ENCODE measurements around the gene TNFRSF4.

Gene TNFRSF4

DNA sequence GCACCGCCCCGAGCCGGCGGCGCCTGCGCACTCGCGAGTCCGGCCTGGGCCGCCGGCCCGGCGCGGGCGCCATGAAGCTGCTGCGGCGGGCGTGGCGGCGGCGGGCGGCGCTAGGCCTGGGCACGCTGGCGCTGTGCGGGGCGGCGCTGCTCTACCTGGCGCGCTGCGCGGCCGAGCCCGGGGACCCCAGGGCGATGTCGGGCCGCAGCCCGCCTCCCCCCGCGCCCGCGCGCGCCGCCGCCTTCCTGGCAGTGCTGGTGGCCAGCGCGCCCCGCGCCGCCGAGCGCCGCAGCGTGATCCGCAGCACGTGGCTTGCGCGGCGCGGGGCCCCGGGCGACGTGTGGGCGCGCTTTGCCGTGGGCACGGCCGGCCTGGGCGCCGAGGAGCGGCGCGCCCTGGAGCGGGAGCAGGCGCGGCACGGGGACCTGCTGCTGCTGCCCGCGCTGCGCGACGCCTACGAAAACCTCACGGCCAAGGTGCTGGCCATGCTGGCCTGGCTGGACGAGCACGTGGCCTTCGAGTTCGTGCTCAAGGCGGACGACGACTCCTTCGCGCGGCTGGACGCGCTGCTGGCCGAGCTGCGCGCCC is 18.3 kb upstream of the TNFRSF4 start, which contains the start of gene B3GALT6:
TSS of gene B3GALT6 (plus strand) at position 30 of the 588 bp plus-strand sequence. CDS start at position 72, 42 bp downstream.
- DNase-seq = no peak

DNA sequence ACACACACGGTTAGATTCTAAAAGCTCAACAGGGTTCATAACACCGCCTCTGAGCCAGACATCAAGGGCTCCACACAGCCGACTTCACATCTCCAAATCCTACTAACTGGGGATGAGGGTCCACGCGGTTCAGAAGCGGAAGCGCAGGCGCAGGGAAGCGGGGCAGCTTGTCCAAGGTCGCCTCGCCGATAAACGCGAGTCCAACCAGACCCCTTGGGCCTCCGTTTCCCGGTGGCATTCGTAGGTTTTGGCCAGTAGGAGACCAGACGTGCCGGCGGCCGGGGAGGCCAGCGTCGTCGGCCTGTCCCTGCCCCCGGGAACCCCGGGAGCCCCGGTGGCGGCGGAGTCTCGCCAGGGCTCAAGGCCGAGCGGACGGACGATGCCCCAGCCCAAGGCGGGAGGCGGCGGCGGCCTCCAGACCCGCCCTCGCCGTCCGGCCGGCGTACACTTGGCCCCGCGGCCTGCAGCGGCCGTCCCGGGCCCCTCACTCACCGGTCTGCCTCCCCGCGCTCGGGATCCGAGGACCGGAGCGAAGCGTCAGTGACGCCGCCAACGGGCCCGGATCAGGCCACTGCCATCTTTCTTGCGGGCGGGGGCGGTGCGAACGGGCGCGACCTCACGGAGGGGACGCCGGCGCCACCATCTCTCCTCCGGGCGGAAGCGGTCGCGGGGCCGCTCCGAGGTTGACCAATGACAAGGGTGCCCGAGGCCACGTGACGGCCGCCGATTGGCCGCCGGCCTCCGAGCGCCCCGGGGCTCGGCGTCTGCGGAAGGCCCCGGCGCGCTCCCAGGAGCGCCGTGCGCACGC is 17.7 kb upstream of the TNFRSF4 start, which contains the start of gene SDF4:
TSS of gene SDF4 (minus strand) at position 602 of the 808 bp plus-strand sequence. CDS start 3,229 bp downstream, outside the sequence.
- DNase-seq = peak; percentile 97

DNA sequence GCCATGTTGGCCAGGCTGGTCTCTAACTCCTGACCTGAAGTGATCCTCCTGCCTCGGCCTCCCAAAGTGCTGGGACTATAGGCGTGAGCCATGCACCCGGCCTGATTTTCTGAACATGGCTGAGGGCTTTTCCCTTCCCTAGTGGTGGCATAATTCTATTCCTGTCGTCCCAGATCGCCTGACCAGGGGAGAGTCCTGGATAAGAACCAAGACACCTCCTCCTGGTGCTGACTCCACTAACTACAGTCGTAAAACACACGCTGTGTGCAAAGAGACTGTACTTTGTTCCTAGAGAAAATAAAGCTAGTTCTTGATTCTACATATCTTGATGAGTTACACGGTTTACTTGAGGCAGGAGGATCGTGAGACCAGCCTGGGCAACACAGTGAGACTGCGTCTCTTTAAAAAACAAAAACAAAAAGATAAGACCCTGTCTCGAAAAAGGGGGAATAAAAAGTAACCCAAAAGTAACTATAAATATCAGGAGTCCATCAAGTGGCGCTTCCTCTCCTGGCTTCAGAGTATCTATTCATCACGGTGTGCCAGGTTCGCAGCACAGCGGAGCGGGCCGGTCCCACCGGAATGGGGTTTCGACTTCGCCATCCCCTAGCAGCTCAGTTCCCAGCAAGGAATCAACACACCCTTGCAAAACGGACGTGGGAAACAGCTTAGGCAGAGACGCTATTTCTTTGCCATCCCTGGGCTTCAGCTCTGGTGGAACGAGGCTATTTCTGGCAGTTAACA is 16.9 kb upstream of the TNFRSF4 start:
- DNase-seq = peak; percentile 66

DNA sequence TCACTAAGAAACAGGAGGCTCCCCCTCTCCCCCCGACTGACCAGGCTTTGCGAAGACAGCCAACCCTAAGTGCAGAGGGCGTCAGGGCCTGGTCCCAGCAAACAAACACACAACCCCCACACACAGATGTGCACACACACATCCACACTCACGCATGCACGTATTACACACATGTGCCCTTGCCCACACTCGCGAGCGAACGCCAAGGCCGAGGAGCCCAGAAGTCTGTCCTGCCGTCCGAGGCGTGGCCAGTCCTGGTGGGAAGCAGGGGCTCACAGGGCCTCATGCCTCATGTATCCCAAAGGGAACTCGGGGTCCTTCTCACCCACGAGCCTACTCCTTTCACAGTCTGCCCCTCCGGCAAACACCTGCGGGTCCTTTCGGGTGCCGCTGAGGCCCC is 15.8 kb upstream of the TNFRSF4 start:
- no peak for DNase-seq

DNA sequence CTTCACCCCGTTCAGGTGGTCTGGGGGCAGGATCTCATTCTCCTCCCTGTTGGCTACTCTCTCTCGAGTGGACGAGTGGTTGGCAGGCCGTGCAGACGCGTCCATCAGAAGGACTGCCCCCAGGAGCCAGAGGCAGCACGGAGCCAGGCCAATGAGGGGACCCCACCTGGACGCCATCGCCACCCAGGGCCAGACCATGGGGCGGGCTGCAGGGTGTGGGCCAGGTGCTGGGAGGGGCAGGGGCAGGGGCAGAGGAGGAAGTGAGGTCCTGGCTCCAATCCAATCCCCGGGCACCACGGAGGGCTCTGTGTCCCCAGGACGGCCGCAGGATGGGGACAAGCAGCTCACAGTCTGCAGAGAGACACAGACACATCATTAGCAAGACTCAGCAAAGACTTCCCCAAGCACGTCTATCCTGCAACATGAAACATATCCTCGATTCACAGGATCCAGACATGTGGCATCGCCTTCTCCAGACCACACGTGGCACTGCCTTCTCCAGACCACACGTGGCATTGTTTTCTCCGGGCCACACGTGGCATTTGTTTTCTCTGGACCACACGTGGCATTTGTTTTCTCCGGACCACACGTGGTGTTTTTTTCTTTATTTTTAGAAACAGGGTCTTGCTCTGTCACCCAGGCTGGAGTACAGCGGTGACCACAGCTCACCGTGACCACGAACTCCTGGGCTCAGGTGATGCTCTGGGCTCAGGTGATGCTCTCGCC is 14.8 kb upstream of the TNFRSF4 start:
- DNase-seq = no peak

DNA sequence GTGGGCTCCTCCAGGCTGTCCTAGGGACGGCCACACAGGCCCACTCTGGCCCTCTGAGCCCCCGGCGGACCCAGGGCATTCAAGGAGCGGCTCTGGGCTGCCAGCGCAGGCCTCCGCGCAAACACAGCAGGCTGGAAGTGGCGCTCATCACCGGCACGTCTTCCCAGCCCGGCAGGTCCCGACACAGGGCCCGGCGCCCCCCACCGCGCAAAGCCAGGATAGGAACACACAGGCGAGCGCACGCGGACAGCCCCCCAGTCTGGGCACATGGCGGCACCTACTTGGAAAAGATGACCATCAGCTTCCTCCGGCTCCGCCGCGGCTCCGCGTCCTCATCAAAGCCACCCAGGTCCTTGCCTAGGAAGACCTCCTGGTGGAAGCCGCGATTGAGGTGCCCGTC is 14.2 kb upstream of the TNFRSF4 start:
- DNase-seq = no peak

DNA sequence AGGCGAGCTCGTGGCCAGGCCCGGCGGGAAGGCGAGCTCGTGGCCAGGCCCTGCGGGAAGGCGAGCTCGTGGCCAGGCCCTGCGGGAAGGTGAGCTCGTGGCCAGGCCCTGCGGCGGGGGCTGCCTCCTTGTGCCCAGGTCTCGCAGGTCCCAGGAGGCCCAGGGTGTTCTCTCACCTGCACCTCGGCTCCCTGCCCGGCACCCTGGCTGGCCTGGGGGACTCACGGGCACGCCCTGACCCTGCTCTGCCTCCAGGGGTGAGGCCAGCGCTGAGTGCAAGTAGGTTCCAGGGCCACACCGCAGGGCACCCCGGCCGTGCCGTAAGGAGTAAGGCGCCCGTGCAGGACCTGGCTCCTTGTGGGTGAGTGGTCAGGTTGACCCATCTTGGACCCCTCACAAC is 13.4 kb upstream of the TNFRSF4 start:
- no peak for DNase-seq

DNA sequence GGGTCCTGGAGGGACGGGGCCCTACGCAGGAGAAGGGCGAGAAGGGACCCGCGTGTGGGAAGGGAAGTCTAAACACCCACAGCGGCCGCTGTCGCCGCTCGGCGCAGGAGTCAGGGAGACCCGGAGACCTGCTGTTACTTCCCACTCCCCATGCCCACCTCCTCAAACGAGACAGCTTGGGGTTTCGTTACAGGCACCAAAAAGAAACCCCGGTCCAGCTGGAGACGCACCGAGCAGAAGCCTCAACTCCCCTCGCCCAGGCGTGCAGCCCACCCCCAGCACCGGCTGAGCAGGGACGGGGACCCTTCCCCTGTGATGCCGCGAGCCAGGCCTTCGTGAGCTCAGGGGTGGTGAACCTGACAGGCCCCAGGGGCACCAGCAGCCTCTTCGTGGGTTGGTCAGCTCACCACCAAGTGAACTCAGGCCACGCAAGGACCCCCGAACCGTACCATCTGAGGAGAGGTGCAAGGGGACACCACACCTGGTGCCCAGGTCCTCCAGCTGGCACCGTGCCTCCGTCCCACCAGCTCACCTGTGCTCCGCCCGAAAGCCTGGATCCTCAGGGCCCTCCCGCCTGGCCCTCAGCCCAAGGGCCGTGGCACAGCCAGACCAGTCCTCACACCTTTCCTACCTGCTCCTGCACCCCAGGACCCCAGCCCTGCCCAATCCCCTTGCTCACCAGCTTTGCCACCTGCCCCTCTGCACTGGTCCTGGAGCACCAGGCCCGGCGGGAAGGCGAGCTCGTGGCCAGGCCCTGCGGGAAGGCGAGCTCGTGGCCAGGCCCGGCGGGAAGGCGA is 12.8 kb upstream of the TNFRSF4 start:
- DNase-seq = no peak

DNA sequence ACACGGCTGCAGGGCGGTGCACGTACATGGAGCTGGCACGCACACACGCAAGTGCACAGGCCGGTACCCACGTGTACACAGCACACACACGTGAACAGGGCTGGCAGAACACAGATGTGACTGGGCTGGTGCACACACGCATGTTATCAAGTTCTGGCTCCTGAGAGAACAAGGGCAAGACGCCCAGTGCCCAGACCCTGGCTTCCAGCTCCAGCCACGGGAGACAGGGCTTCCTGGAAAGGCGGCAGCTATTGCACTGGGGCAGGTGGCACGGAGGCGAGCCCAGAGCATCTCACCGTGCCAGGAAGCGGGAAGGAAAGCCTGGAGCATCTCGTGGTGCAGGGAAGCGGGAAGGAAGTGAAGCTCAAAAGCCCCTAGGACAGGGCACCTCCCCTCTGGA is 12.0 kb upstream of the TNFRSF4 start:
- DNase-seq = no peak

DNA sequence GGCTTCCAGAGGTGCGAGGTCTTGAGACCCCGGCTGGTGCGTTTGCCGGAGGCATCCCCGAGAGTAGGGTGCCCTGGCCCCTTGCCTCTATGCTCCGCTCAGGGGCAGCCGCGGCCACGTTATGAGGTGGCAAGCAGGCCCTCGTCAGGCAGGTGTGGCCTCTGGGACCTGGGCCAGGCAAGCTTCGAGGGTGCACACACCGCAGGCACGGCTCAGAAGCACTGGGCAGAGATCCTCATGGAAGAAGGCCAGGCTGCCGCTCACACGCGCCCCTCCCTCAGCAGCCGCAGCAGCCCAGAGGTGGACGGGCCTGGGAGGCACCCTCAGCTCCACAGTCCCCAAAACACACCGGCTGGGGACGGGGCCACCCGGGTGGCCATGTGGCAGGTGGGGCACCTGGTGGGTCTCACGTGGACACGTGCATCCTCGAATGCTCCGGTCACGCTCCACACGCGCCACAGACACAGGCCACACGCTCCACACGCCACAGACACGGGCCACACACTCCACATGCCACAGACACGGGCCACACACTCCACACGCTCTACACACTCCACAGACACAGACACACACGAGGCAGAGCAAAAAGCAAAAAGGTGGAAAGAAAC is 11.4 kb upstream of the TNFRSF4 start:
- no peak for DNase-seq

DNA sequence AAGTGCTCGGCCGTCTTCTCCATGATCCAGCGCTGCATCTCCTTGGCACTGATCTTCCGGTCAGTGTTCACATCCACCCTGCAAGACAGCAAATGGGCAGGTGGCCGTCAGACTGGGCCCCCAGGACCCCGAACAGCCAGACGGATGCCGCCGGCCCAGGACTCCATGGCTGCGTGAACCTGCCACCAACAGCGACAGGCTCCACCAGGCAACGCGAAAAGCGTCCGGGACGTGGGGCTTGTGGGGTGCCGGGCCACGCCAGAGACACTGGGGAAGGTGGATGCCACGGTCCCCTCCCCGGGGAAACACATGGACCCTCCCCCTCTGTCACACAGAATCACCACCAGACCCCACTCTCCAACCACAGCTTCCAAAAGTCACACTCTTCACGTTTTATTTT is 9.9 kb upstream of the TNFRSF4 start:
- no peak for DNase-seq

DNA sequence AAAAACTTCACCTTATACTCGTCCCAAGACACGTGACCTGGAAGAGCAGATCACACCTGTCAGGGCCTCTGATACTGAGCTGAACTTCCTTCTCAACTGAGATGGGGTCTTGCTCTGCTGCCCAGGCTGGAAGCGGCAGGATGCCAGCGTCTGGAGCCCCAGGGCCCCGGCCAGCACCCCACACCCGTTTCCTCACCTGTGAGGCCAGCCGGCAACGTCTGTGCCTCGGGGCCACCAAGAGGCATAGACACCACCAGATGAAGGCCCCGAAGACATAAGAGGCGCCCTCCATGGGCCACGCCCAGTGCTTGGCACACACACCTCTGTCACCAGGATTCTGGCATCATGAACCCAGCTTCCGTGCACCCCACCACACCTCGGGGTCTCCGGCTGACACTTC is 9.4 kb upstream of the TNFRSF4 start:
- DNase-seq = no peak

DNA sequence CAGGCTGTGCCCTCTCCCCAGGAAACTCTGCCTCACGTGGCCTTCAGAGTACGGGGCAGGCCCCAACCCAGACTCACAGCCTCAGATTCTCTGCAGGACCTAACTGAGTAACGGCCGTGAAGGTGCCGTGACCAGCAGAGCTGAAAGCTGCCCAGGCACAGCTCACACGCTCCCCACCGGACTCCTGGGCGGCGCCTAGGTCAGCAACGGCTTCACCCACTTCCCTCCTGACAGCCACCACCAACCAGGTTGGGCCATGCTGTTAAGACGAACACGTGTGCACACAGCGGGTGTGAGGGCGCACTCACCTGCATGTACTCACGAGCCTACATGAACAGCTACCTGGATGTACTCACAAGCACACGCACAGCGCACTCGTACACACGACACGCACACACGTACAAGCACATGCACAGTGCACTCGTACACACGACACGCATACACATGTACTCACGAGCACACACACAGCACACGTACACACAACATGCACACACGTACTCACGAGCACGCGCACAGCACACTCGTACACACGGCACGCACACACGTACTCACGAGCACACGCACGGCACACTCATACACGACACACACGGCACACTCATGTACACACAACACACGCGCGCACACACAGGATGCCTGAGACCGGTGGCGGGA is 8.7 kb upstream of the TNFRSF4 start:
- no peak for DNase-seq

DNA sequence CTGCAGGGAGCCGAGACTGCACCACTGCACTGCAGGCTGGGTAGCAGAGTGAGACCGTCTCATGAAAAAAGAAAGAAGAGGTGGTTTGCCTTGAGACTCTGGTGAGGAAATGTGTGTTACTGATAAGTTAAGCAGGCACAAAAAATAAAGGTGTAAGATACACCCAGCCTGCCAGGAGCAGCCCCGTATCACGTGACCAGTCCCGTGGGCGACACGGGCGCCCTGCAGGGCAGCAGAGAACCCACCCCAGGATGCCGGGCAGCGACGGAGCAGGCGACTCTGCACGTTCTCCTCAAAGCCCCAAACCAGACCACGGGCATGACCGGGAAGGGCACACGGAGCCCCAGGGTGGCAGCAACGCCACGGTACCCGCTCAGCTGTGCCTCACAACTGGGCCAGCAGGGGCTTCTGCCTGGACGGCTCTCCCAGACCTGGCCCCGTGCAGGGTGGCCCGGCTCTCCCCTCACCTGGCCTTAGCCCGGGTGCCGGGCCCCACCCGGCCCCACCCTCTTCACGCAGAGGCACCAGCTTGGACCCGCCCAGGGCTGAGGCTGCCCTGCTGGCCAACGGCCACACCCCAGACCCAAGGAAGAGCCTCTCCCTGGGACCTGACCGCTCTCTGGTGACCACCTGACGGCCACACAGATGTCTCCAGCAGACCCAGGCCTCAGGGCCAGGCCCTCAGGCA is 8.1 kb upstream of the TNFRSF4 start:
- no peak for DNase-seq

DNA sequence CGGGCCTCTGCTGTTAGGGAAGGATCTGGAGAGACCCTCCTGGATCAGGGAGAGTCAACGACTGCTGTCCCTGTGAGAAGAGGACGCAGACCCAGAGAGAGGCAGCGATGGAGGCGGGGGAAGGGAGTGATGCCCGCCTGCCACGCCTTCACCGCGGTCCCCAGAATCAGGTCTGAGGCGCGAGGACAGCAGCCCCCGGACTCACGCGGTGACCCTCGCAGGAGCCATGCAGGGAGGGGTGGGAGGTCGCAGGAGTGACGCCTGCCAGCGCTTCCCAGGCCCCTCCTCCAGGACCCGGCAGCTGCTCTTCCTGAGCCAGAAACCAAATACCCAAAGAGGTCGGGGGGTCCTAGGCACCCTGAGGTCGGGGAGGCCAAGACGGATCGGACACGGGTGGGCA is 6.2 kb upstream of the TNFRSF4 start:
- no peak for DNase-seq

DNA sequence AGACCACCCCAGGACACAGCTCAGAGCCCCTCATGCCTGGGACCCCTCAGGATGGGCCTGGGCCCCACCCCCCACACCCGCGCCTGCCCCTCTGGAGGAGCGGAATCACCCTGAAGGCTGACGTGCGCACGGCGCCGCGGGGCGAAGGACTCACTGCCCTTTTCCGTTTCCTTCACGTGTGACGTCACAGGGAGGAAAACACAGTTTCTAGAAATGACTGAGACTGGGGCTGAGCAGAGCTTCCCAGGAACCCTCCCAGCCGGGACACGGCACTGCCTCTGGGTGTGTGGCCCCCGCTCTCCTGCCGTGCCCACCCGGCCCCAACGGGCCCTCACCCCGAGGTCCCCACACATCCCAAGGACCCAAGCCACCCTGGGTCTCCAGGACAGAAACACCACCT is 5.4 kb upstream of the TNFRSF4 start:
- no peak for DNase-seq

DNA sequence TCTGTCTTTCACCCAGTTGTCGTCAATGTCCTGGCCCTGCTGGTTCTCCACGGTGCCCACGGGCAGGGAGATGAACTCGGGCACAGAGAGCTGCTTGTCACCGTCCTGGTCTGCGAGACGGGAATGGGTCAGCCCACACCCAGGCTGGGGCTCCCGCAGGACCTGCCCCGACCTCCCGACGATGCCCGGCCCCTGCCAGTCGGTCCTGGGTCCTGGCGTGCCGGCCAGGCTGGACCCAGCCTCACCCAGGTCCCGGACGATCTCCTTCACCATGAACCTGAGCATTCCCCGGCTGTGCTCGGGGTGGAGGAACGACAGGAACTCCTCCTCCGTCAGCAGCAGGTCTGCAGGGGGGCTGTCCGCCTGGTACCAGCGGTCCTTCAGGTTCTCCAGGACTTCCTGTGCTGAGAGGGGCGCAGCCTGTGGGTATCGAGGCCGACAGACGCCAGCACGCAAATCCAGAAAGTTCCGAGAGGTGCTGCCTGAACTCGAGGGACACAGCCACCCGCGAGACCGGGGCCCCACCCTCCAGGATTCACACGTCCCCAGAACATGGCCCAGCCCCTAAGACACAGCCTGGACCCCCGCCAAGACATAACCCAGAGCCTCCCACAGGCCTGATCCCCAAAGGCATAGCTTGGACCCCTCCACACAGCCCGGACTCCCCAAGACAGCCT is 4.7 kb upstream of the TNFRSF4 start:
- DNase-seq = no peak

DNA sequence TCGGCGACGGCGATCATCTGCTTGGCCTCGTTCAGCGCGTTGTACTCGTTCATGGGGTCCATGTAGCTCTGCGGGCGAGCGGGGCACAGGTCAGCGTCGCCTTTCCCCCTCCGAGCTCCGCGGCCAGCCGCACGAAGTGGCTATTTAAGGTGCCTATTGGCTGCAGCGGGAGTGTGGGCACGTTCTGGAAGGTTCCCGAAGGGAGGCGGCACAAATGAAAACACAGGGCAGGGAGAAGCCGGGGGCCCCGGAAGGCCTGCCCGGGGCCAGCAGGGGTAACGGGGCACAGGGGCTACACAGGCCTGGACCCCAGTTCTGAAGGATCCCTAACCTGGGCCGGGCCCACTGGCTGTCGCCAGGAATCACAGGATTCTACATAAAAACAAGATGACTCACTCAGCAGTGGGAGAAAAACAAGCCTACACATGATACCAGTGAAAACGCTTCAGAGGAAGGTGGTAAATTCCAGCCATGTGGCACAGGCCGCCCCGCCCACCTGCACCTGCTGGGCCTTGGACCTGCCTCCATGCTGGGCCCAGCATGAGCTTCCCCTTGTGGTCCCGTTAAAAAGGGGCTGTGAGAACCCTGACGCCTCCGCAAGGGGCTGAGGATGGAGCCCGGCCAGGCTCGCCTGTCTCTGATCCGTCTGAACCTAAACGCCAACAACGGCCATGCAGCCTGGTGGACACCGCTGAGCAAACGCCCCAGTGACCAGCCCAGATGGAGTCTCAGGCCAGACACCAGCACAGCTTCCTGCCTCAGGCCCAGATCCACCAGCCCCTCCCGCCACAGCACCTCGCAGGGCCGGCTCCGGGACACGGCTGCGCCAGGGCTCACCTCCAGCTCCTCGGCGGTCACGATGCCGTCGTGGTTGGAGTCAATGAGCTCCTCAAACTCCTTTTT is 3.9 kb upstream of the TNFRSF4 start:
- DNase-seq = no peak
